Choroid plexus epithelial cell (primary cell): ENCODE measurements around the gene ST3GAL3.

Source experiments
- DNase-seq: peaks from one replicate; pipeline ENCODE4 v3.0.0-alpha.2; 2010; ENCODE audit warnings: low read depth
- H3K4me3 ChIP-seq: 2 replicates; pipeline ENCODE4 v1.5.1; 2011; ENCODE audit warnings: low read depth, mild to moderate bottlenecking, control low read depth, low read length, moderate library complexity
- CTCF ChIP-seq: conservative IDR thresholded peaks from 2 replicates; pipeline ENCODE4 v1.5.1; 2011; ENCODE audit warnings: low read depth, mild to moderate bottlenecking, control low read depth, inconsistent platforms, low read length, moderate library complexity

ST3GAL3 gene

DNA sequence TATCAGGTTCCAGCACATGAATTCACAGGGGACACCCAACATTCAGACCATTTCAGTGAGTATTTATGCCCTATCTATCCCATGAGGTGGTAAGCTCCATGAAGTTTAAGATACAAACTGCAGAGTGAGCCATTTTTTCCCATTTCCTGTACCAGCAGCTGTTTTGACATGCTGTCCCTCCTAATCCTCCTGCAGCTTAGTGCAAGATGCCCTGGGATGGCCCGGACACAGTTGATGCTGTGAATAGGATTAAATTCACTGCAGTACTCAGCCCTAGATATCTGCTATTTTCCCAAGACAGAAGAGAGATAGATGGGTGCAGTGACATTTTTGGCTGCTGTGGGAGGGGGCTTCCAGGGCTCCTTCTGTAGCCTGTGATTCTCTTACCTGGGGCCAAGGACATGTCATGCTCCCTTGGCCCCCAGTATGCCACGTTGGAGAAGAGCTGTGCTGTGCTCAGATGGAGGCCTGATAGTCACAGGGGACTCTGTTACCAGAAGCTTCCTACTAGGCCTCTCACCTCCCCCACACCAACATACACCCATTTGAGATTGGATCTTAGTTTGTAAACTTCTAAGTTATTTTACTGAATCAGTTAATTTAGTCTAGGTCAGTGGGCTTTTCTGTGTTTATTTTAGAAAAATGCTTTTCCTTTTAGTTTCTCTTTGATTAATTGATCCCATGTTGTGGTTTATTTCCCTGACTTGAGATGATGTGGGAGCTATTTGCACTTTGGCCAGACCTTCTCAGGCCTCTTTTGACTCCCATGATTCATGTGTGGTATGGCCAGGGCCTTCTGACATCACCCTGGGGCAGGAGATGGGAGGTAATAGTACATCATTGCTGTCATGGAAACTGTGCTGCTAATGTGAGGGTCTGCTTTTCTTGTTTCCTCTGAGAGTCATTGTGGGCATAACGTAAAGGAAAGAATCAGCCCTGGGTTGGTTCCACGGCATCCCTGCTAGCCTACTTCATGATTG lies 92.6 kb downstream of the ST3GAL3 start:
- DNase-seq: peak; percentile 68
- no peak for TF ChIP-seq CTCF
- H3K4me3 ChIP-seq: no peak overlapping the region

DNA sequence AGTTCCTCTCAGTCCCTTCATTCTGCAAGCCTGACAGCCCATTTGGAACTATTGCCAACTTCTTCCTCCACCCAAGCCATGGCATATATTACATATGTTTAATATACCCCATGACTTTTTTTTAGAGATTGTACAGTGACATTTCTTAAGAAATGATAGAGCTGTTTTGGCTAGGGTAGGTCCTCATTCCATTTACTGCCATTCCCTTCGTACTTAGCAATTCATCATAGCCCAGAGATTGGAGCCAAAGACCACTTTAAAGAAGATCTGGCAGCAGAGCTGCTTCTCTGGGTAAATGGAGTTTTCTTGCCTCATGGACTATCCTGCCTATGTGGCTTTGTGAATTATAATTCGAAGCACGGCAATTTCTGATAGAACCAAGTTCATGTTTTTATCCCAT lies 93.4 kb downstream of the ST3GAL3 start:
- no peak overlapping the region for H3K4me3 ChIP-seq
- DNase-seq: no peak
- no peak for TF ChIP-seq CTCF

- DNase-seq: no peak
- TF ChIP-seq CTCF: no peak
- H3K4me3 ChIP-seq: no peak overlapping the region
Observed at GRCh38 chr1:43801203-43801602, 93.9 kb downstream of the ST3GAL3 start.

GRCh38 chr1:43802356-43802980 lies 95.1 kb downstream of the ST3GAL3 start:
- no peak overlapping the region for H3K4me3 ChIP-seq
- no peak for TF ChIP-seq CTCF
- DNase-seq: no peak

DNA sequence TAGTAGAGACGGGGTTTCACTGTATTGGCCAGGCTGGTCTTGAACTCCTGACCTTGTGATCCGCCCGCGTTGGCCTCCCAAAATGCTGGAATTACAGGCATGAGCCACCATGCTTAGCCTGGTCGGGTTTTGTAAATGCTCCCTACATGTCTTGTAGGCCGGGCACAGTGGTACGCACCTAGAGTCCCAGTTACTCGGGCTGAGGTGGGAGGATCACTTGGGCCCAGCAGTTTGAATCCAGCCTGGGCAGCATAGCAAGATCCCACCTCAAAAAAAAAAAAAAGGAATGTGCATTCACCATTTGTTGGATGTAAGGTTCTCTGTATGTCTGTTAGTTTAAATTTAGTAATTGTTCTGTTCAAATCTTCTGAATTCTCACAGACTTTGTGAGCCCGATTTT lies 95.8 kb downstream of the ST3GAL3 start:
- no peak for DNase-seq
- no peak overlapping the region for H3K4me3 ChIP-seq
- no peak for TF ChIP-seq CTCF

GRCh38 chr1:43803646-43804045 lies 96.3 kb downstream of the ST3GAL3 start:
- no peak overlapping the region for H3K4me3 ChIP-seq
- no peak for DNase-seq
- TF ChIP-seq CTCF: no peak
